GM06990 (cell line): ENCODE measurements around the gene SCRT2.

ENCODE experiments used
- DNase-seq: peaks from one replicate; pipeline ENCODE4 v3.0.0-alpha.2; 2011; ENCODE audit not compliant: insufficient read length; ENCODE audit errors: extremely low read depth
- H3K27me3 ChIP-seq: replicated peaks from 2 replicates; pipeline ENCODE4 v1.6.0; 2011; ENCODE audit warnings: low read length; ENCODE audit not compliant: control insufficient read depth, insufficient read depth
- H3K36me3 ChIP-seq: 2 replicates; pipeline ENCODE4 v1.5.1; 2011; ENCODE audit warnings: low read length; ENCODE audit not compliant: control insufficient read depth, insufficient read depth
- H3K4me3 ChIP-seq: replicated peaks from 2 replicates; pipeline ENCODE4 v1.5.1; 2011; ENCODE audit warnings: low read depth, mild to moderate bottlenecking, control low read depth, low read length
- CTCF ChIP-seq: IDR thresholded peaks from 2 replicates; pipeline ENCODE4 v1.5.1; 2011; ENCODE audit warnings: low read length, control low read depth, mild to moderate bottlenecking, inconsistent platforms; ENCODE audit not compliant: insufficient read depth, poor library complexity, severe bottlenecking

The SCRT2 gene

GRCh38 chr20:664576-664975 is 11.0 kb downstream of the SCRT2 start:
- Histone ChIP-seq H3K27me3 (no peaks in the 10 kb centered on the region), H3K36me3 (no peaks in the 10 kb centered on the region), H3K4me3 (no peak overlapping the region)
- DNase-seq: no peak
- TF ChIP-seq CTCF: no peak

- no peak for DNase-seq
- Histone ChIP-seq H3K36me3 (no peaks in the 10 kb centered on the region), H3K4me3 (no peak overlapping the region), H3K27me3 (no peaks in the 10 kb centered on the region)
- no peak for TF ChIP-seq CTCF
These were observed 11.5 kb downstream of the SCRT2 start for GRCh38 chr20:664151-664550.

- H3K36me3 ChIP-seq: no peaks in the 10 kb centered on the region
- H3K27me3 ChIP-seq: no peaks in the 10 kb centered on the region
- peak; percentile 32 for DNase-seq
- no peak overlapping the region for H3K4me3 ChIP-seq
- TF ChIP-seq CTCF: no peak
These were observed 12.1 kb downstream of the SCRT2 start for GRCh38 chr20:663315-664090.

GRCh38 chr20:662277-663192 is 13.1 kb downstream of the SCRT2 start:
- H3K36me3 ChIP-seq: no peaks in the 10 kb centered on the region
- no peak for DNase-seq
- H3K4me3 ChIP-seq: no peak overlapping the region
- TF ChIP-seq CTCF: no peak
- H3K27me3 ChIP-seq: no peaks in the 10 kb centered on the region

GRCh38 chr20:661474-662270 is 13.9 kb downstream of the SCRT2 start:
- no peaks in the 10 kb centered on the region for H3K36me3 ChIP-seq
- no peak overlapping the region for H3K4me3 ChIP-seq
- H3K27me3 ChIP-seq: no peaks in the 10 kb centered on the region
- no peak for TF ChIP-seq CTCF
- no peak for DNase-seq
